Progenitor cell of endocrine pancreas (in vitro differentiated cells): ENCODE measurements around the gene FRMD4A. TPM values are rescaled to one million over a fixed set of nuclear protein-coding genes. Genes with fewer than 3 reads are reported as not detected.

Experiments used
- DNase-seq: peaks from one replicate; pipeline ENCODE4 v3.0.0; 2021; ENCODE audit warnings: low spot score; ENCODE audit not compliant: unreplicated experiment
- H3K27ac Mint-ChIP-seq: 2 replicates; pipeline ENCODE4 v1.8.0; 2021; ENCODE audit warnings: mild to moderate bottlenecking, moderate library complexity, mixed read lengths
- H3K27me3 Mint-ChIP-seq: 2 replicates; pipeline ENCODE4 v1.8.0; 2021; ENCODE audit warnings: mixed read lengths
- H3K36me3 Mint-ChIP-seq: 2 replicates; pipeline ENCODE4 v1.8.0; 2022; ENCODE audit warnings: mixed read lengths; ENCODE audit not compliant: insufficient read depth
- H3K4me1 Mint-ChIP-seq: 2 replicates; pipeline ENCODE4 v1.8.0; 2021; ENCODE audit warnings: low read depth, mixed read lengths
- H3K4me3 Mint-ChIP-seq: 2 replicates; pipeline ENCODE4 v1.8.0; 2021; ENCODE audit warnings: low read depth, mild to moderate bottlenecking, moderate library complexity, mixed read lengths
- H3K9me3 Mint-ChIP-seq: 2 replicates; pipeline ENCODE4 v1.8.0; 2021; ENCODE audit warnings: low read depth, mixed read lengths
- CTCF ChIP-seq: fragments of 200-600 bp; sonication (generic); IDR thresholded peaks from one replicate; pipeline ENCODE4 v1.5.0; 2021; ENCODE audit warnings: antibody characterized with exemption, mild to moderate bottlenecking; ENCODE audit not compliant: unreplicated experiment
- total RNA-seq: library from RNA; stranded (reverse); gene quantifications from 2 replicates; pipeline ENCODE4 v1.2.1, GENCODE V29; 2021

The FRMD4A gene
- total RNA-seq, 1 donor from 2014 or later = 42.2 TPM

DNA sequence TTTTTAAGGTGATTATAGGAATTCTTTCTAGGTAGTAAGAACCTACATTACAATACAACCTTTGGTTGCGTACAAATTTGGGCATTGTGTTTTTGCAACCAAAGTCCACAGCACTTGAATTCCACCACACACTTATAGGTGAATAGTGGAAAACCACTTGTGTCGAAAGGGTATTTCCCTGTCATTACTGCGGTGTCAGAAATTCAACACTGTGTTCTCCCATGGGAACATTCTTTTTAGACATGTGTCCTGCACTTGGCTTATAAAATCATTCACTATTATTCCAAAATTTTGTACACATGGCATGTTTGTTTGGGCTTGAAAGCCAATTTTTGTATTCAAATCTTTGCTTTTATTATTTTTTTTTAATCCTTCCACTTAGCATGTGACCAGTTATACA is 410.3 kb downstream of the FRMD4A start:
- H3K9me3 Mint-ChIP-seq = no peaks in the 10 kb centered on the region
- H3K36me3 Mint-ChIP-seq = no peaks in the 10 kb centered on the region
- TF ChIP-seq CTCF = no peak
- H3K27me3 Mint-ChIP-seq = peaks cover 4% of the 10 kb centered on the region
- no peak for DNase-seq
- H3K4me3 Mint-ChIP-seq = no peak overlapping the region
- H3K27ac Mint-ChIP-seq = no peak overlapping the region
- H3K4me1 Mint-ChIP-seq = peaks cover 4% of the 10 kb centered on the region

GRCh38 chr10:13920031-13920430 is 410.7 kb downstream of the FRMD4A start:
- no peak for TF ChIP-seq CTCF
- H3K27me3 Mint-ChIP-seq = peaks cover 5% of the 10 kb centered on the region
- no peak overlapping the region for H3K4me3 Mint-ChIP-seq
- no peaks in the 10 kb centered on the region for H3K36me3 Mint-ChIP-seq
- peaks cover 4% of the 10 kb centered on the region for H3K4me1 Mint-ChIP-seq
- no peak overlapping the region for H3K27ac Mint-ChIP-seq
- DNase-seq = no peak
- no peaks in the 10 kb centered on the region for H3K9me3 Mint-ChIP-seq

DNA sequence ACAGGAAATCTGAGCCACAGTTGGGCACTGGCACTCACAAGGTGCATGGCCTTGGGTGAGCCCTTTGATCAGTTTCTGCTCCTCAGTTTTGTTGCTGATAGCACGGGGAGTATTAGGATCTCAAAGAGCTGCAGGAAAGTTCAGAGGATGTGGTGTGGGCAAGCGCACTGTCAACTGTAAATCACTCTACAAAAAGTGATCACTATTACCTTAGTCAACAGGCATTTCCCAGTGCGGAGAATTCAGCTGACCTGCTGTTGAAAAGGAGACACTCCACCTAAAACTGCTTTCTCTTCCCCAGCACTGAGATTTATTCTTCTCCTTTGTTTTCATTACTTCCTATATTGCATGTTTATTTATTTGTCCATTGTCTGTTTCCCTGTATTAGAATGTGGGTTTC is 412.9 kb downstream of the FRMD4A start:
- Mint-ChIP-seq H3K9me3 (no peaks in the 10 kb centered on the region), H3K4me1 (peaks cover 4% of the 10 kb centered on the region), H3K4me3 (no peak overlapping the region), H3K27me3 (peaks cover 7% of the 10 kb centered on the region), H3K27ac (no peak overlapping the region), H3K36me3 (no peaks in the 10 kb centered on the region)
- no peak for DNase-seq
- no peak for TF ChIP-seq CTCF

- DNase-seq = no peak
- Mint-ChIP-seq H3K4me1 (peaks cover 4% of the 10 kb centered on the region), H3K9me3 (no peaks in the 10 kb centered on the region), H3K27ac (no peak overlapping the region), H3K27me3 (peaks cover 3% of the 10 kb centered on the region), H3K36me3 (no peaks in the 10 kb centered on the region), H3K4me3 (no peak overlapping the region)
- no peak for TF ChIP-seq CTCF
Observed at GRCh38 chr10:13916384-13916947, 414.3 kb downstream of the FRMD4A start.

DNA sequence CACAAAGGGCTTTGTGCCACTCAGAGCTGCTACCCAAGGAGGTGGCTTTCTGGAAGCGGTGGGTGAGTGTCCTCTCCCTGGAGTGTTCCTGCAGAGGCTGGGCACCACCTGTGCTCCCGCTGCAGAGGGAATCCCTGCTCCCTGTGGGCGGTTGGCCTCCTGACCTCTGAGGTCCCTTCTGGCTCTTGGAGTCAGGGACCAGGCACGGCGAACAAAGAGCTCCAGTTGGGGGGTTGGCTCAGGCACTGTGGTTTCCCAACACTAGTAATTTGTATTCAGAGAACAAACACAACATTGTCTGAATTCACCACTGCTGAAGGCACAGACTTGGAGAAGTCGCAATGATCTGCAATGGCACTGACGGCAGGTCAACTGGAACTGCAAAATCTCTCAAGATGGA is 415.0 kb downstream of the FRMD4A start:
- Mint-ChIP-seq H3K4me1 (peaks cover 4% of the 10 kb centered on the region), H3K27ac (no peak overlapping the region)

More for the DNA sequence above, 415.0 kb downstream of the FRMD4A start:
- no peaks in the 10 kb centered on the region for H3K9me3 Mint-ChIP-seq
- no peak for DNase-seq
- H3K36me3 Mint-ChIP-seq = no peaks in the 10 kb centered on the region
- H3K4me3 Mint-ChIP-seq = no peak overlapping the region
- peaks cover 6% of the 10 kb centered on the region for H3K27me3 Mint-ChIP-seq
- no peak for TF ChIP-seq CTCF
